ENCODE results near the gene NSRP1. TPM values are rescaled to one million over a fixed set of nuclear protein-coding genes. Genes with fewer than 3 reads are reported as not detected.
"Not testable (repeated sequence)": the region's sequence is repeated elsewhere in the genome, so short reads cannot be mapped to it uniquely, and the experiment has no call there.

Gene NSRP1
- polyA plus RNA-seq (2013, experiment 1 of 2), result 19.9 TPM
- 23.1 TPM for polyA plus RNA-seq (2013, experiment 2 of 2)

GRCh38 chr17:30116661-30117551 is at the start of gene NSRP1:
NSRP1 (plus strand) TSS chr17:30116816; CDS start chr17:30116844, 28 bp downstream.
- 1% methylated on average over 47 of the region's 47 CpGs for WGBS
- H3K27ac ChIP-seq (ENCODE audit: low read depth, low read length), result peak within 1 kb of the TSS; percentile 89
- no peaks in the 10 kb centered on the region for H3K27me3 ChIP-seq (ENCODE audit: insufficient read depth, low read length)
- H3K4me3 ChIP-seq (ENCODE audit: low read length), result peak within 1 kb of the TSS; percentile 77
- H3K36me3 ChIP-seq (ENCODE audit: insufficient read depth, low read length), result peaks cover 28% of the 10 kb centered on the region
- peaks cover 8% of the 10 kb centered on the region; the same call in 1 of the 2 replicates for H3K4me1 ChIP-seq (ENCODE audit: insufficient read depth, low read length)
- H3K9ac ChIP-seq (ENCODE audit: low read depth, low read length), result peak within 1 kb of the TSS; percentile 96
- no peaks in the 10 kb centered on the region for H3K9me3 ChIP-seq (ENCODE audit: insufficient read depth, low read depth, low read length)

- Histone ChIP-seq H3K27me3 (ENCODE audit: insufficient read depth, low read length) (no peaks in the 10 kb centered on the region), H3K4me3 (ENCODE audit: low read length) (no peak overlapping the region), H3K9me3 (ENCODE audit: insufficient read depth, low read depth, low read length) (peaks cover 4% of the 10 kb centered on the region; the same call in 1 of the 2 replicates), H3K36me3 (ENCODE audit: insufficient read depth, low read length) (no peaks in the 10 kb centered on the region), H3K27ac (ENCODE audit: low read depth, low read length) (no peak overlapping the region), H3K4me1 (ENCODE audit: insufficient read depth, low read length) (no peaks in the 10 kb centered on the region), H3K9ac (ENCODE audit: low read depth, low read length) (no peak overlapping the region)
- 94% methylated on average over 16 of the region's 16 CpGs for WGBS
Measured at GRCh38 chr17:30068465-30068864, 48.2 kb upstream of the NSRP1 start.

GRCh38 chr17:30074254-30074653 is 42.4 kb upstream of the NSRP1 start:
- Histone ChIP-seq H3K9ac (ENCODE audit: low read depth, low read length) (no peak overlapping the region), H3K4me3 (ENCODE audit: low read length) (no peak overlapping the region), H3K36me3 (ENCODE audit: insufficient read depth, low read length) (no peaks in the 10 kb centered on the region), H3K27ac (ENCODE audit: low read depth, low read length) (no peak overlapping the region), H3K27me3 (ENCODE audit: insufficient read depth, low read length) (no peaks in the 10 kb centered on the region), H3K9me3 (ENCODE audit: insufficient read depth, low read depth, low read length) (no peaks in the 10 kb centered on the region), H3K4me1 (ENCODE audit: insufficient read depth, low read length) (no peaks in the 10 kb centered on the region)
- WGBS, result 88% methylated on average over 1 of the region's 2 CpGs

GRCh38 chr17:30074730-30075129 is 41.9 kb upstream of the NSRP1 start:
- Histone ChIP-seq H3K27ac (ENCODE audit: low read depth, low read length) (no peak overlapping the region), H3K27me3 (ENCODE audit: insufficient read depth, low read length) (peaks cover under 1% of the 10 kb centered on the region; the same call in 1 of the 2 replicates), H3K9ac (ENCODE audit: low read depth, low read length) (no peak overlapping the region), H3K4me1 (ENCODE audit: insufficient read depth, low read length) (no peaks in the 10 kb centered on the region), H3K9me3 (ENCODE audit: insufficient read depth, low read depth, low read length) (no peaks in the 10 kb centered on the region), H3K36me3 (ENCODE audit: insufficient read depth, low read length) (no peaks in the 10 kb centered on the region), H3K4me3 (ENCODE audit: low read length) (no peak overlapping the region)
- 88% methylated on average over 1 of the region's 2 CpGs for WGBS

GRCh38 chr17:30082773-30083172 is 33.8 kb upstream of the NSRP1 start:
- Histone ChIP-seq H3K4me3 (ENCODE audit: low read length) (no peak overlapping the region), H3K9ac (ENCODE audit: low read depth, low read length) (no peak overlapping the region), H3K36me3 (ENCODE audit: insufficient read depth, low read length) (no peaks in the 10 kb centered on the region), H3K27ac (ENCODE audit: low read depth, low read length) (no peak overlapping the region), H3K27me3 (ENCODE audit: insufficient read depth, low read length) (peaks cover 5% of the 10 kb centered on the region; the same call in 1 of the 2 replicates), H3K4me1 (ENCODE audit: insufficient read depth, low read length) (no peaks in the 10 kb centered on the region), H3K9me3 (ENCODE audit: insufficient read depth, low read depth, low read length) (no peaks in the 10 kb centered on the region)
- 88% methylated on average over 5 of the region's 5 CpGs for WGBS

- no peak overlapping the region for H3K4me3 ChIP-seq (ENCODE audit: low read length)
- WGBS, result 81% methylated on average over 6 of the region's 6 CpGs
- no peak overlapping the region for H3K9ac ChIP-seq (ENCODE audit: low read depth, low read length)
- H3K9me3 ChIP-seq (ENCODE audit: insufficient read depth, low read depth, low read length), result no peaks in the 10 kb centered on the region
- H3K27ac ChIP-seq (ENCODE audit: low read depth, low read length), result no peak overlapping the region
- H3K27me3 ChIP-seq (ENCODE audit: insufficient read depth, low read length), result peaks cover 4% of the 10 kb centered on the region; the same call in 1 of the 2 replicates
- no peaks in the 10 kb centered on the region for H3K4me1 ChIP-seq (ENCODE audit: insufficient read depth, low read length)
- no peaks in the 10 kb centered on the region for H3K36me3 ChIP-seq (ENCODE audit: insufficient read depth, low read length)
Measured at GRCh38 chr17:30084788-30085187, 31.8 kb upstream of the NSRP1 start.

- 100% methylated on average over 1 of the region's 2 CpGs for WGBS
- no peak overlapping the region for H3K27ac ChIP-seq (ENCODE audit: low read depth, low read length)
Measured at GRCh38 chr17:30086896-30087295, 29.7 kb upstream of the NSRP1 start.

GRCh38 chr17:30087431-30087830 is 29.2 kb upstream of the NSRP1 start:
- not testable (repeated sequence) for H3K36me3 ChIP-seq (ENCODE audit: insufficient read depth, low read length); H3K4me3 ChIP-seq (ENCODE audit: low read length); H3K4me1 ChIP-seq (ENCODE audit: insufficient read depth, low read length); H3K9ac ChIP-seq (ENCODE audit: low read depth, low read length); H3K27me3 ChIP-seq (ENCODE audit: insufficient read depth, low read length); H3K9me3 ChIP-seq (ENCODE audit: insufficient read depth, low read depth, low read length); H3K27ac ChIP-seq (ENCODE audit: low read depth, low read length)
- 96% methylated on average over 2 of the region's 3 CpGs for WGBS

More at GRCh38 chr17:30086896-30087295, 29.7 kb upstream of the NSRP1 start:
- no peaks in the 10 kb centered on the region for H3K4me1 ChIP-seq (ENCODE audit: insufficient read depth, low read length)
- H3K9ac ChIP-seq (ENCODE audit: low read depth, low read length), result no peak overlapping the region
- H3K4me3 ChIP-seq (ENCODE audit: low read length), result no peak overlapping the region
- H3K9me3 ChIP-seq (ENCODE audit: insufficient read depth, low read depth, low read length), result no peaks in the 10 kb centered on the region
- H3K36me3 ChIP-seq (ENCODE audit: insufficient read depth, low read length), result no peaks in the 10 kb centered on the region
- H3K27me3 ChIP-seq (ENCODE audit: insufficient read depth, low read length), result no peaks in the 10 kb centered on the region

GRCh38 chr17:30091121-30091670 is 25.4 kb upstream of the NSRP1 start:
- Histone ChIP-seq H3K4me1 (ENCODE audit: insufficient read depth, low read length) (no peaks in the 10 kb centered on the region), H3K9ac (ENCODE audit: low read depth, low read length) (no peak overlapping the region), H3K36me3 (ENCODE audit: insufficient read depth, low read length) (no peaks in the 10 kb centered on the region), H3K27me3 (ENCODE audit: insufficient read depth, low read length) (no peaks in the 10 kb centered on the region), H3K4me3 (ENCODE audit: low read length) (no peak overlapping the region), H3K27ac (ENCODE audit: low read depth, low read length) (no peak overlapping the region), H3K9me3 (ENCODE audit: insufficient read depth, low read depth, low read length) (no peaks in the 10 kb centered on the region)
- WGBS, result 92% methylated on average over 3 of the region's 4 CpGs

- Histone ChIP-seq H3K4me3 (ENCODE audit: low read length) (no peak overlapping the region), H3K27ac (ENCODE audit: low read depth, low read length) (no peak overlapping the region)
- 89% methylated on average over 6 of the region's 6 CpGs for WGBS
Measured at GRCh38 chr17:30091771-30092170, 24.8 kb upstream of the NSRP1 start.

GRCh38 chr17:30092886-30093285 is 23.7 kb upstream of the NSRP1 start:
- H3K36me3 ChIP-seq (ENCODE audit: insufficient read depth, low read length), result no peaks in the 10 kb centered on the region
- no peaks in the 10 kb centered on the region for H3K9me3 ChIP-seq (ENCODE audit: insufficient read depth, low read depth, low read length)
- H3K27ac ChIP-seq (ENCODE audit: low read depth, low read length), result no peak overlapping the region
- no peak overlapping the region for H3K9ac ChIP-seq (ENCODE audit: low read depth, low read length)
- H3K4me3 ChIP-seq (ENCODE audit: low read length), result no peak overlapping the region
- no peaks in the 10 kb centered on the region for H3K27me3 ChIP-seq (ENCODE audit: insufficient read depth, low read length)
- H3K4me1 ChIP-seq (ENCODE audit: insufficient read depth, low read length), result no peaks in the 10 kb centered on the region

More at GRCh38 chr17:30091771-30092170, 24.8 kb upstream of the NSRP1 start:
- Histone ChIP-seq H3K4me1 (ENCODE audit: insufficient read depth, low read length) (no peaks in the 10 kb centered on the region), H3K36me3 (ENCODE audit: insufficient read depth, low read length) (no peaks in the 10 kb centered on the region), H3K27me3 (ENCODE audit: insufficient read depth, low read length) (no peaks in the 10 kb centered on the region), H3K9me3 (ENCODE audit: insufficient read depth, low read depth, low read length) (no peaks in the 10 kb centered on the region), H3K9ac (ENCODE audit: low read depth, low read length) (no peak overlapping the region)

All from HUES64 (cell line).